Stomach (tissue), 9 donors: ENCODE data around the gene IFT57. TPM values are rescaled to one million over a fixed set of nuclear protein-coding genes. Genes with fewer than 3 reads are reported as not detected.

Experiments
- DNase-seq, 2 donors: peaks; one replicate each; pipeline versions ENCODE4 v3.0.0 to v3.0.0-alpha.2; 2013 to 2019
- H3K27ac ChIP-seq, 5 donors: fragments of 200-600 bp in 4 of 5; sonication (generic) in 4 of 5; one replicate each; pipeline ENCODE4 v1.5.1; 2013 to 2019; ENCODE audit warnings: mild to moderate bottlenecking in 1 of 5, moderate library complexity in 1 of 5
- H3K27me3 ChIP-seq, 3 donors: fragments of 200-600 bp; sonication (generic); one replicate each; pipeline ENCODE4 v1.5.1; 2017 to 2019; ENCODE audit warnings: mixed run types in 1 of 3
- H3K36me3 ChIP-seq, 4 donors: fragments of 200-600 bp; sonication (generic); 1 replicate in 3 of 4; 2 replicates in 1 of 4; pipeline ENCODE4 v1.5.1; 2016 to 2019
- H3K4me1 ChIP-seq, 4 donors: fragments of 200-600 bp; sonication (generic); one replicate each; pipeline ENCODE4 v1.5.1; 2016 to 2019
- H3K4me3 ChIP-seq, 4 donors: fragments of 200-600 bp; sonication (generic) in 3 of 4; one replicate each; pipeline ENCODE4 v1.5.1; 2016 to 2019; ENCODE audit warnings: mild to moderate bottlenecking in 1 of 4
- H3K9me3 ChIP-seq, 4 donors: fragments of 200-600 bp; sonication (generic); one replicate each; pipeline ENCODE4 v1.5.1; 2016 to 2019
- CTCF ChIP-seq, 7 experiments: fragments of 450-650 bp in 4 of 7; fragments of 200-600 bp in 3 of 7; sonication (generic) in 3 of 7; IDR thresholded peaks; one replicate each; pipeline ENCODE4 v1.5.1; 2016 to 2019; ENCODE audit warnings: antibody characterized with exemption in 7 of 7, control low read depth in 2 of 7, mild to moderate bottlenecking in 1 of 7
- EP300 ChIP-seq: sonication (generic); formaldehyde crosslinking; IDR thresholded peaks from one replicate; pipeline ENCODE4 v1.6.1; 2017; ENCODE audit warnings: antibody characterized with exemption
- POLR2A ChIP-seq, 4 donors: fragments of 450-650 bp; IDR thresholded peaks; one replicate each; pipeline ENCODE4 v1.6.1; 2016; ENCODE audit warnings: antibody characterized with exemption in 4 of 4, control low read depth in 2 of 4, mild to moderate bottlenecking in 1 of 4, moderate library complexity in 1 of 4
- POLR2AphosphoS5 ChIP-seq, 3 donors: sonication (generic); formaldehyde crosslinking; IDR thresholded peaks; one replicate each; pipeline ENCODE4 v1.6.1; 2016; ENCODE audit warnings: antibody characterized with exemption in 3 of 3
- WGBS, 5 donors: extraction: QIAGEN DNeasy Blood & Tissue Kit in 3 of 5; methylation state at CpG; one replicate each; pipeline versions ENCODE4 v1.1.5 to v1.1.7; 2013 to 2018; 5-methylcytosine and 5-hydroxymethylcytosine counted together
- intact Hi-C: fragments of 100-400 bp; cut with DNase I; formaldehyde crosslinking; loops from one replicate; pipeline ENCODE4 v1.15.1; 2023; ENCODE audit warnings: low total_unique reads
- polyA plus RNA-seq, 3 donors: library from polyadenylated mRNA; stranded (reverse); fragments of 200-250 nt; gene quantifications; one replicate each; pipeline ENCODE4 v1.2.3, GENCODE V29; 2013
- total RNA-seq, 5 donors: library from RNA; depleted of rRNA; stranded (reverse); fragments of >200 nt; gene quantifications; one replicate each; pipeline versions ENCODE4 v1.1.0 to v1.2.3, GENCODE V29; 2014 to 2016
- donor health status: healthy with polysubstance abuse.
- donor health status: Bipolar disorder and iron deficiency.
- donor health status: healthy.

The IFT57 gene
- total and polyA plus RNA-seq, 8 donors = 15.6 to 118 (median 36.7) TPM

GRCh38 chr3:108191394-108191793 is 30.8 kb downstream of the IFT57 start:
- no peaks in the 10 kb centered on the region for H3K27me3 ChIP-seq
- no peaks in the 10 kb centered on the region for H3K9me3 ChIP-seq
- no peaks in the 10 kb centered on the region for H3K4me1 ChIP-seq
- H3K27ac ChIP-seq = no peak overlapping the region
- 96 to 98% (median 98%) methylated on average over 4 of the region's 4 CpGs for WGBS, 5 donors
- H3K36me3 ChIP-seq = peaks cover 9 to 41% (median 24%) of the 10 kb centered on the region in 4 donors
- no peak overlapping the region for H3K4me3 ChIP-seq
- TF ChIP-seq EP300 (no peak), POLR2A (IDR thresholded peaks at IDR 0.05) (no peak), POLR2AphosphoS5 (IDR thresholded peaks at IDR 0.05) (no peak), CTCF (IDR thresholded peaks at IDR 0.05) (no peak)
- intact Hi-C loops = no loop called here
- DNase-seq = no peak

- Histone ChIP-seq H3K36me3 (peaks cover 9 to 40% (median 27%) of the 10 kb centered on the region in 4 donors), H3K27me3 (no peaks in the 10 kb centered on the region), H3K9me3 (peaks cover 0 to 6% (median 0%) of the 10 kb centered on the region in 4 donors), H3K27ac (no peak overlapping the region), H3K4me3 (no peak overlapping the region), H3K4me1 (no peaks in the 10 kb centered on the region)
- TF ChIP-seq POLR2AphosphoS5 (IDR thresholded peaks at IDR 0.05) (no peak), POLR2A (IDR thresholded peaks at IDR 0.05) (no peak), EP300 (no peak), CTCF (IDR thresholded peaks at IDR 0.05) (no peak)
- 86 to 92% (median 90%) methylated on average over 3 of the region's 3 CpGs for WGBS, 5 donors
- no peak for DNase-seq
- intact Hi-C loops = no loop called here
Observed at GRCh38 chr3:108190346-108190745, 31.9 kb downstream of the IFT57 start.

GRCh38 chr3:108189440-108189839 is 32.8 kb downstream of the IFT57 start:
- Histone ChIP-seq H3K27me3 (no peaks in the 10 kb centered on the region), H3K4me3 (no peak overlapping the region), H3K36me3 (peaks cover 9 to 48% (median 31%) of the 10 kb centered on the region in 4 donors), H3K27ac (no peak overlapping the region), H3K4me1 (no peaks in the 10 kb centered on the region), H3K9me3 (peaks cover 0 to 11% (median 0%) of the 10 kb centered on the region in 4 donors)
- peak in 1 of 2 donors; percentile 29 for DNase-seq
- intact Hi-C loops = no loop called here
- TF ChIP-seq POLR2A (IDR thresholded peaks at IDR 0.05) (no peak), CTCF (IDR thresholded peaks at IDR 0.05) (no peak), EP300 (no peak), POLR2AphosphoS5 (IDR thresholded peaks at IDR 0.05) (no peak)
- WGBS, 5 donors = 40 to 66% (median 41%) methylated on average over 3 of the region's 3 CpGs

GRCh38 chr3:108185536-108185935 is 36.7 kb downstream of the IFT57 start:
- Histone ChIP-seq H3K4me1 (no peaks in the 10 kb centered on the region), H3K4me3 (no peak overlapping the region), H3K27ac (no peak overlapping the region), H3K27me3 (no peaks in the 10 kb centered on the region), H3K9me3 (peaks cover 0 to 11% (median 0%) of the 10 kb centered on the region in 4 donors), H3K36me3 (peaks cover 8 to 37% (median 23%) of the 10 kb centered on the region in 4 donors)
- intact Hi-C loops = no loop called here
- WGBS, 5 donors = 81 to 99% (median 94%) methylated on average over 6 of the region's 6 CpGs
- no peak for DNase-seq
- TF ChIP-seq POLR2AphosphoS5 (IDR thresholded peaks at IDR 0.05) (no peak), EP300 (no peak), CTCF (IDR thresholded peaks at IDR 0.05) (no peak), POLR2A (IDR thresholded peaks at IDR 0.05) (no peak)
